ENCODE measurements around the gene IQCM. TPM values are rescaled to one million over a fixed set of nuclear protein-coding genes. Genes with fewer than 3 reads are reported as not detected.

Gene IQCM
- total RNA-seq, result under 1 TPM in 1 of 4 donors, not detected in 3; 0.48 TPM

GRCh38 chr4:149815743-149816142 is at the start of gene IQCM:
Gene IQCM (minus strand): TSS chr4:149815843. CDS start chr4:149742691, 73,152 bp downstream.
- Histone ChIP-seq H3K36me3 (no peaks in the 10 kb centered on the region), H3K27ac (no peak within 1 kb of the TSS), H3K27me3 (no peaks in the 10 kb centered on the region), H3K9me3 (no peaks in the 10 kb centered on the region), H3K4me1 (no peaks in the 10 kb centered on the region), H3K4me3 (no peak within 1 kb of the TSS)
- intact Hi-C loops (cut with DNase I; ENCODE audit: low total_unique reads), result no loop called here
- no peak for TF ChIP-seq POLR2A (IDR thresholded peaks at IDR 0.05)
- no peak for TF ChIP-seq CTCF (IDR thresholded peaks at IDR 0.05)
- no peak for DNase-seq

GRCh38 chr4:149857446-149857845 is 41.8 kb upstream of the IQCM start:
- Histone ChIP-seq H3K36me3 (no peaks in the 10 kb centered on the region), H3K27me3 (no peaks in the 10 kb centered on the region), H3K27ac (no peak overlapping the region), H3K4me3 (no peak overlapping the region), H3K9me3 (no peaks in the 10 kb centered on the region), H3K4me1 (no peaks in the 10 kb centered on the region)
- no peak for DNase-seq
- intact Hi-C loops (cut with DNase I; ENCODE audit: low total_unique reads), result no loop called here
- no peak for TF ChIP-seq CTCF (IDR thresholded peaks at IDR 0.05)
- TF ChIP-seq POLR2A (IDR thresholded peaks at IDR 0.05), result no peak

- no peak for TF ChIP-seq CTCF (IDR thresholded peaks at IDR 0.05)
- no peak for TF ChIP-seq POLR2A (IDR thresholded peaks at IDR 0.05)
- H3K27me3 ChIP-seq, result no peaks in the 10 kb centered on the region
- no peak overlapping the region for H3K4me3 ChIP-seq
- H3K27ac ChIP-seq, result no peak overlapping the region
- H3K9me3 ChIP-seq, result no peaks in the 10 kb centered on the region
- DNase-seq, result no peak
- H3K4me1 ChIP-seq, result no peaks in the 10 kb centered on the region
- intact Hi-C loops (cut with DNase I; ENCODE audit: low total_unique reads), result no loop called here
- H3K36me3 ChIP-seq, result no peaks in the 10 kb centered on the region
These were observed 30.1 kb upstream of the IQCM start for GRCh38 chr4:149845743-149846142.

GRCh38 chr4:149841686-149842085 is 26.0 kb upstream of the IQCM start:
- Histone ChIP-seq H3K27me3 (no peaks in the 10 kb centered on the region), H3K36me3 (no peaks in the 10 kb centered on the region), H3K4me1 (no peaks in the 10 kb centered on the region), H3K4me3 (no peak overlapping the region), H3K27ac (no peak overlapping the region), H3K9me3 (no peaks in the 10 kb centered on the region)
- intact Hi-C loops (cut with DNase I; ENCODE audit: low total_unique reads), result no loop called here
- TF ChIP-seq POLR2A (IDR thresholded peaks at IDR 0.05) (no peak), CTCF (IDR thresholded peaks at IDR 0.05) (no peak)
- no peak for DNase-seq

GRCh38 chr4:149838036-149838435 is 22.4 kb upstream of the IQCM start:
- Histone ChIP-seq H3K27ac (no peak overlapping the region), H3K36me3 (no peaks in the 10 kb centered on the region), H3K4me1 (no peaks in the 10 kb centered on the region), H3K9me3 (no peaks in the 10 kb centered on the region), H3K4me3 (no peak overlapping the region), H3K27me3 (no peaks in the 10 kb centered on the region)
- no peak for TF ChIP-seq CTCF (IDR thresholded peaks at IDR 0.05)
- no peak for TF ChIP-seq POLR2A (IDR thresholded peaks at IDR 0.05)
- DNase-seq, result no peak
- intact Hi-C loops (cut with DNase I; ENCODE audit: low total_unique reads), result no loop called here
